SU-DHL-6 (cell line): ENCODE measurements around the gene CMTM5.
"Not testable (repeated sequence)": the region's sequence is repeated elsewhere in the genome, so short reads cannot be mapped to it uniquely, and the experiment has no call there.

ENCODE experiments used
- H2AFZ ChIP-seq: fragments of 200-600 bp; sonication (generic); 2 replicates; pipeline ENCODE4 v1.6.1; 2014; ENCODE audit warnings: low read depth, mild to moderate bottlenecking, moderate library complexity, mixed read lengths, antibody characterized with exemption, low read length; ENCODE audit not compliant: severe bottlenecking
- H3F3A ChIP-seq: fragments of 200-600 bp; shearing (Covaris generic); 2 replicates; pipeline ENCODE4 v1.6.0; 2016; ENCODE audit warnings: antibody characterized with exemption, mild to moderate bottlenecking; ENCODE audit not compliant: insufficient read depth
- H3K27ac ChIP-seq: fragments of 200-600 bp; sonication (generic); 2 replicates; pipeline ENCODE4 v1.5.1; 2016; ENCODE audit warnings: low read depth, mild to moderate bottlenecking, low read length, moderate library complexity, mixed read lengths
- H3K27me3 ChIP-seq: fragments of 200-600 bp; sonication (generic), shearing (Covaris generic); 2 replicates; pipeline ENCODE4 v1.6.0; 2014; ENCODE audit warnings: mild to moderate bottlenecking, low read length
- H3K36me3 ChIP-seq: fragments of 200-600 bp; sonication (generic); 2 replicates; pipeline ENCODE4 v1.6.1; 2014; ENCODE audit warnings: mild to moderate bottlenecking, low read length, mixed read lengths
- H3K4me2 ChIP-seq: fragments of 300-600, 200-600 bp; shearing (Covaris generic), sonication (generic); 2 replicates; pipeline ENCODE4 v1.6.0; 2014; ENCODE audit warnings: low read length, low read depth, mild to moderate bottlenecking; ENCODE audit not compliant: poor library complexity, severe bottlenecking
- H3K4me3 ChIP-seq: fragments of 200-600 bp; sonication (generic); 2 replicates; pipeline ENCODE4 v1.5.1; 2014; ENCODE audit warnings: antibody characterized with exemption, low read length, mild to moderate bottlenecking, mixed read lengths; ENCODE audit not compliant: insufficient read depth, poor library complexity, severe bottlenecking
- H3K79me2 ChIP-seq: fragments of 200-600 bp; sonication (generic); 2 replicates; pipeline ENCODE4 v1.6.1; 2014; ENCODE audit warnings: mild to moderate bottlenecking, low read length, moderate library complexity; ENCODE audit not compliant: insufficient read depth
- H3K9ac ChIP-seq: fragments of 200-600 bp; sonication (generic); 2 replicates; pipeline ENCODE4 v1.7.0; 2014; ENCODE audit warnings: mild to moderate bottlenecking, low read length
- H3K9me2 ChIP-seq: fragments of 200-600 bp; sonication (generic); replicated peaks from 2 replicates; pipeline ENCODE4 v1.6.1; 2014; ENCODE audit warnings: low read length; ENCODE audit not compliant: insufficient read depth
- H3K9me3 ChIP-seq: fragments of 200-600 bp; sonication (generic); 2 replicates; pipeline ENCODE4 v1.6.1; 2014; ENCODE audit warnings: low read length, mixed read lengths; ENCODE audit not compliant: insufficient read depth
- H4K20me1 ChIP-seq: fragments of 200-600 bp; sonication (generic); 2 replicates; pipeline ENCODE4 v1.6.1; 2014; ENCODE audit warnings: low read depth, mild to moderate bottlenecking, antibody characterized with exemption, low read length, moderate library complexity, mixed read lengths
- CTCF ChIP-seq: fragments of 200-600 bp; sonication (generic); IDR thresholded peaks from one replicate; pipeline ENCODE4 v1.5.1; 2017; ENCODE audit warnings: antibody characterized with exemption, mild to moderate bottlenecking, low read length, moderate library complexity; ENCODE audit not compliant: insufficient read depth, poor library complexity, severe bottlenecking
- EZH2phosphoT487 ChIP-seq: fragments of 200-600 bp; sonication (generic), shearing (Covaris generic); conservative IDR thresholded peaks from 2 replicates; pipeline ENCODE4 v1.6.1; 2018; ENCODE audit warnings: mild to moderate bottlenecking, antibody characterized with exemption, low read length, moderate library complexity, mixed read lengths

Gene CMTM5

GRCh38 chr14:23421594-23421993 is 44.7 kb downstream of the CMTM5 start:
- TF ChIP-seq EZH2phosphoT487 (no peak), CTCF (no peak)
- Histone ChIP-seq H3K27ac (no peak overlapping the region), H3K36me3 (no peaks in the 10 kb centered on the region)

GRCh38 chr14:23423657-23424056 is 46.8 kb downstream of the CMTM5 start:
- Histone ChIP-seq H3K4me2 (no peak overlapping the region), H3K36me3 (no peaks in the 10 kb centered on the region), H3K79me2 (no peaks in the 10 kb centered on the region), H4K20me1 (no peaks in the 10 kb centered on the region), H3F3A (no peaks in the 10 kb centered on the region), H2AFZ (no peak overlapping the region), H3K27me3 (peaks cover 4% of the 10 kb centered on the region; the same call in 1 of the 2 replicates), H3K27ac (no peak overlapping the region), H3K9ac (no peak overlapping the region), H3K9me3 (no peaks in the 10 kb centered on the region), H3K9me2 (no peaks in the 10 kb centered on the region), H3K4me3 (no peak overlapping the region)
- TF ChIP-seq EZH2phosphoT487, result no peak

More at GRCh38 chr14:23421594-23421993, 44.7 kb downstream of the CMTM5 start:
- Histone ChIP-seq H3K4me2 (no peak overlapping the region), H2AFZ (no peak overlapping the region), H3K79me2 (no peaks in the 10 kb centered on the region), H3K9ac (no peak overlapping the region), H3K4me3 (no peak overlapping the region), H3K9me3 (no peaks in the 10 kb centered on the region), H3F3A (no peaks in the 10 kb centered on the region), H3K9me2 (no peaks in the 10 kb centered on the region), H4K20me1 (no peaks in the 10 kb centered on the region), H3K27me3 (no peaks in the 10 kb centered on the region)

- H4K20me1 ChIP-seq, result no peaks in the 10 kb centered on the region
- H3K36me3 ChIP-seq, result no peaks in the 10 kb centered on the region
- H3K27ac ChIP-seq, result no peak overlapping the region
- no peak overlapping the region for H3K4me3 ChIP-seq
- no peak overlapping the region for H2AFZ ChIP-seq
- H3K27me3 ChIP-seq, result peaks cover 4% of the 10 kb centered on the region; the same call in 1 of the 2 replicates
- no peaks in the 10 kb centered on the region for H3F3A ChIP-seq
- H3K79me2 ChIP-seq, result no peaks in the 10 kb centered on the region
- no peaks in the 10 kb centered on the region for H3K9me3 ChIP-seq
- no peak overlapping the region for H3K9ac ChIP-seq
- TF ChIP-seq CTCF, result no peak
- TF ChIP-seq EZH2phosphoT487, result no peak
- H3K9me2 ChIP-seq, result no peaks in the 10 kb centered on the region
- no peak overlapping the region for H3K4me2 ChIP-seq
These were observed 48.3 kb downstream of the CMTM5 start for GRCh38 chr14:23425169-23425568.

GRCh38 chr14:23425798-23426197 is 49.0 kb downstream of the CMTM5 start:
- not testable (repeated sequence) for H3K9me3 ChIP-seq, H3K9me2 ChIP-seq, H3K9ac ChIP-seq, H3K27me3 ChIP-seq, H3K4me2 ChIP-seq, H3K27ac ChIP-seq, H4K20me1 ChIP-seq, H3K36me3 ChIP-seq, H3K4me3 ChIP-seq, H3K79me2 ChIP-seq, H3F3A ChIP-seq, H2AFZ ChIP-seq
